Pancreas (tissue), 10 donors: ENCODE measurements around the gene BIRC2. TPM values are rescaled to one million over a fixed set of nuclear protein-coding genes. Genes with fewer than 3 reads are reported as not detected.

Experiments
- ATAC-seq, 4 donors: fragments of 200-7000 bp; cut with Tn5 transposase; one replicate each; pipeline versions ENCODE4 v1.8.0 to v1.9.1; 2020; ENCODE audit warnings: mild to moderate bottlenecking in 4 of 4, moderate library complexity in 4 of 4
- DNase-seq, 6 donors: peaks; one replicate each; pipeline ENCODE4 v3.0.0-alpha.2; 2020
- FAIRE-seq: peaks from 2 replicates; lab custom pipeline; 2012; peaks lifted over from hg19 to GRCh38; lab: Jason Lieb, UNC
- H3K27ac ChIP-seq, 4 donors: fragments of 200-600 bp; sonication (generic); 1 replicate in 3 of 4; 2 replicates in 1 of 4; pipeline versions ENCODE4 v1.5.0 to v1.8.0; 2020
- H3K27me3 ChIP-seq, 4 donors: fragments of 200-600 bp; one replicate each; pipeline ENCODE4 v1.8.0; 2021
- H3K36me3 ChIP-seq, 3 donors: fragments of 200-600 bp; sonication (generic) in 1 of 3; one replicate each; pipeline versions ENCODE4 v1.5.0 to v1.8.0; 2020 to 2021
- H3K4me1 ChIP-seq, 3 donors: fragments of 200-600 bp; one replicate each; pipeline ENCODE4 v1.8.0; 2021
- H3K4me3 ChIP-seq, 4 donors: fragments of 200-600 bp; sonication (generic) in 2 of 4; one replicate each; pipeline versions ENCODE4 v1.5.0 to v1.8.0; 2020 to 2021
- H3K9me3 ChIP-seq, 4 donors: fragments of 200-600 bp; one replicate each; pipeline ENCODE4 v1.8.0; 2021
- WGBS, 2 donors: extraction: QIAGEN DNeasy Blood & Tissue Kit; methylation state at CpG; one replicate each; pipeline ENCODE4 v1.1.7; 2013; 5-methylcytosine and 5-hydroxymethylcytosine counted together
- intact Hi-C, 3 donors: fragments of 100-400 bp; cut with DNase I; formaldehyde crosslinking; loops; one replicate each; pipeline versions ENCODE4 v1.11.1 to v1.14.2; 2022
- polyA plus RNA-seq, 2 donors: library from polyadenylated mRNA; stranded (reverse); fragments of 200-250 nt; gene quantifications; one replicate each; pipeline ENCODE4 v1.2.3, GENCODE V29; 2013
- total RNA-seq, 6 donors: library from RNA; stranded (reverse); fragmentation: NEBNext Ultra II Directional in 4 of 6; extraction: Animal tissue kit (Norgen Biotek cat#: 25700) in 4 of 6; gene quantifications; one replicate each; pipeline versions ENCODE4 v1.2.1 to v1.2.4, GENCODE V29; 2021 to 2023
- TF ChIP-seq, protein P1 (sequence below), 4 donors: fragments of 200-600 bp; sonication (generic) in 3 of 4; IDR thresholded peaks; one replicate each; pipeline versions ENCODE4 v1.5.0 to v1.8.0; 2021; ENCODE audit warnings: antibody characterized with exemption in 4 of 4
- donor health status: healthy with polysubstance abuse.
- donor health status: DM: no; HTN: no; CAD: no; lungs with moderate emphysema.
- donor health status: DM: no; HTN: no; CAD: no.
- donor health status: control.
- donor health status: control.
- donor health status: Bipolar disorder and iron deficiency.
- donor health status: DM: yes; HTN: yes; CAD: no.
- donor health status: DM: no; HTN: no; CAD: no.
- donor health status: DM: no; HTN: no; CAD: no.
- donor health status: DM: yes; HTN: yes; CAD: no.

The BIRC2 gene
- total and polyA plus RNA-seq, 8 donors = 20.2 to 39.1 (median 23.4) TPM

- H3K4me1 ChIP-seq = peaks cover 3 to 10% (median 8%) of the 10 kb centered on the region in 3 donors
- DNase-seq (no peak), FAIRE-seq (no peak), ATAC-seq (peak in 2 of 4 donors; percentile 47 to 61)
- H3K27ac ChIP-seq = no peak overlapping the region
- intact Hi-C loops = no loop called here
- TF ChIP-seq, protein P1, sequence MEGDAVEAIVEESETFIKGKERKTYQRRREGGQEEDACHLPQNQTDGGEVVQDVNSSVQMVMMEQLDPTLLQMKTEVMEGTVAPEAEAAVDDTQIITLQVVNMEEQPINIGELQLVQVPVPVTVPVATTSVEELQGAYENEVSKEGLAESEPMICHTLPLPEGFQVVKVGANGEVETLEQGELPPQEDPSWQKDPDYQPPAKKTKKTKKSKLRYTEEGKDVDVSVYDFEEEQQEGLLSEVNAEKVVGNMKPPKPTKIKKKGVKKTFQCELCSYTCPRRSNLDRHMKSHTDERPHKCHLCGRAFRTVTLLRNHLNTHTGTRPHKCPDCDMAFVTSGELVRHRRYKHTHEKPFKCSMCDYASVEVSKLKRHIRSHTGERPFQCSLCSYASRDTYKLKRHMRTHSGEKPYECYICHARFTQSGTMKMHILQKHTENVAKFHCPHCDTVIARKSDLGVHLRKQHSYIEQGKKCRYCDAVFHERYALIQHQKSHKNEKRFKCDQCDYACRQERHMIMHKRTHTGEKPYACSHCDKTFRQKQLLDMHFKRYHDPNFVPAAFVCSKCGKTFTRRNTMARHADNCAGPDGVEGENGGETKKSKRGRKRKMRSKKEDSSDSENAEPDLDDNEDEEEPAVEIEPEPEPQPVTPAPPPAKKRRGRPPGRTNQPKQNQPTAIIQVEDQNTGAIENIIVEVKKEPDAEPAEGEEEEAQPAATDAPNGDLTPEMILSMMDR (IDR thresholded peaks at IDR 0.05) = no peak
- H3K4me3 ChIP-seq = no peak overlapping the region
- H3K36me3 ChIP-seq = no peaks in the 10 kb centered on the region
- H3K9me3 ChIP-seq = no peaks in the 10 kb centered on the region
- 0% methylated on average over 1 of the region's 1 CpG for whole genome bisulfite sequencing, 2 donors
- H3K27me3 ChIP-seq = no peaks in the 10 kb centered on the region
Observed at GRCh38 chr11:102427068-102427467, 80.1 kb downstream of the BIRC2 start.

Other genes with a start within 250 kb of the BIRC2 start
- gene YAP1, start 236.8 kb upstream of the BIRC2 start, total RNA-seq = 10 to 100 TPM; 15.3 to 46.5 (median 17.9) TPM
- gene YAP1, start 236.8 kb upstream of the BIRC2 start, polyA plus RNA-seq = 10 to 100 TPM in 1 of 2 donors, 1 to 10 TPM in 1; 8.7 to 14.2 TPM
- 10 to 100 TPM in 2 of 6 donors, 1 to 10 TPM in 4; 4.8 to 47.3 (median 8.5) TPM for gene BIRC3, start 29.7 kb upstream of the BIRC2 start, total RNA-seq
- 1 to 10 TPM; 5.4 to 8.9 TPM for gene BIRC3, start 29.7 kb upstream of the BIRC2 start, polyA plus RNA-seq
- gene TMEM123, start 105.6 kb downstream of the BIRC2 start, total RNA-seq = 100 to 1,000 TPM in 2 of 6 donors, 10 to 100 TPM in 4; 41.9 to 122 (median 63.0) TPM
- 10 to 100 TPM; 18.7 to 39.0 TPM for gene TMEM123, start 105.6 kb downstream of the BIRC2 start, polyA plus RNA-seq
- gene MMP7, start 183.5 kb downstream of the BIRC2 start, total RNA-seq = 100 to 1,000 TPM in 2 of 6 donors, 10 to 100 TPM in 4; 13.5 to 751 (median 34.2) TPM
- gene MMP7, start 183.5 kb downstream of the BIRC2 start, polyA plus RNA-seq = 10 to 100 TPM; 34.4 to 68.1 TPM